Measurements from ENCODE around the gene SNRNP200. TPM values are rescaled to one million over a fixed set of nuclear protein-coding genes. Genes with fewer than 3 reads are reported as not detected.

SNRNP200 gene
- total and polyA plus RNA-seq, 11 donors, result 38.8 to 85.5 (median 66.6) TPM

DNA sequence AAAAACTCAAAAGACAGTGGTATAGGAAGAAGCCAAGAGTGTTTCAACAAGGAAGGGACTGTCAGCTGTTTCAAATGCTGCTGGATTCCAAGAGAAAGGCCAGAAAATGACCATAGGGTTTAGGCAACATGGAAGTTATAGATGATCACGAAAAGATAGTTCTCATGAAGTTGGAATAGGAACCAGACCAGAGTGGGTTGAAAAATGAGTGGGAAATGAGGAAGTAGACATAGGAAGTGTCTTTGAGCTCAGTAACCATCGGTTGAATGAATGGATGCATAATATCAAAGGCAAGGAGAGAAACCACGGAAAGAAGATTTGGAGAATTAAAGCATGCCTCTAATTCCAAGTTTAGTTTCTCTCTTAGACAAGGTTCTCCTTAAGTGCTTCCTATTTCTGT lies 31.5 kb upstream of the SNRNP200 start:
- intact Hi-C loops (cut with DNase I), result loop anchor here in 1 of 10 donors (10.0 kb wide), 1 partner anchor 168 kb away; the partner anchor contains the start of gene NEURL3
- DNase-seq, result no peak
- peaks cover 0 to 28% (median 9%) of the 10 kb centered on the region in 12 donors for H3K4me1 ChIP-seq
- no peaks in the 10 kb centered on the region for H3K9me3 ChIP-seq
- H3K27ac ChIP-seq, result peak overlapping the region in 1 of 12 donors; percentile 96
- no peaks in the 10 kb centered on the region for H3K36me3 ChIP-seq
- peak overlapping the region in 1 of 12 donors; percentile 89 for H3K4me3 ChIP-seq
- no peak for ATAC-seq
- no peaks in the 10 kb centered on the region for H3K27me3 ChIP-seq
- TF ChIP-seq, protein P1, sequence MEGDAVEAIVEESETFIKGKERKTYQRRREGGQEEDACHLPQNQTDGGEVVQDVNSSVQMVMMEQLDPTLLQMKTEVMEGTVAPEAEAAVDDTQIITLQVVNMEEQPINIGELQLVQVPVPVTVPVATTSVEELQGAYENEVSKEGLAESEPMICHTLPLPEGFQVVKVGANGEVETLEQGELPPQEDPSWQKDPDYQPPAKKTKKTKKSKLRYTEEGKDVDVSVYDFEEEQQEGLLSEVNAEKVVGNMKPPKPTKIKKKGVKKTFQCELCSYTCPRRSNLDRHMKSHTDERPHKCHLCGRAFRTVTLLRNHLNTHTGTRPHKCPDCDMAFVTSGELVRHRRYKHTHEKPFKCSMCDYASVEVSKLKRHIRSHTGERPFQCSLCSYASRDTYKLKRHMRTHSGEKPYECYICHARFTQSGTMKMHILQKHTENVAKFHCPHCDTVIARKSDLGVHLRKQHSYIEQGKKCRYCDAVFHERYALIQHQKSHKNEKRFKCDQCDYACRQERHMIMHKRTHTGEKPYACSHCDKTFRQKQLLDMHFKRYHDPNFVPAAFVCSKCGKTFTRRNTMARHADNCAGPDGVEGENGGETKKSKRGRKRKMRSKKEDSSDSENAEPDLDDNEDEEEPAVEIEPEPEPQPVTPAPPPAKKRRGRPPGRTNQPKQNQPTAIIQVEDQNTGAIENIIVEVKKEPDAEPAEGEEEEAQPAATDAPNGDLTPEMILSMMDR (IDR thresholded peaks at IDR 0.05), result no peak
- TF ChIP-seq POLR2A (IDR thresholded peaks at IDR 0.05), result no peak
- 86 to 90% (median 89%) methylated on average over 3 of the region's 3 CpGs for WGBS, 4 donors

DNA sequence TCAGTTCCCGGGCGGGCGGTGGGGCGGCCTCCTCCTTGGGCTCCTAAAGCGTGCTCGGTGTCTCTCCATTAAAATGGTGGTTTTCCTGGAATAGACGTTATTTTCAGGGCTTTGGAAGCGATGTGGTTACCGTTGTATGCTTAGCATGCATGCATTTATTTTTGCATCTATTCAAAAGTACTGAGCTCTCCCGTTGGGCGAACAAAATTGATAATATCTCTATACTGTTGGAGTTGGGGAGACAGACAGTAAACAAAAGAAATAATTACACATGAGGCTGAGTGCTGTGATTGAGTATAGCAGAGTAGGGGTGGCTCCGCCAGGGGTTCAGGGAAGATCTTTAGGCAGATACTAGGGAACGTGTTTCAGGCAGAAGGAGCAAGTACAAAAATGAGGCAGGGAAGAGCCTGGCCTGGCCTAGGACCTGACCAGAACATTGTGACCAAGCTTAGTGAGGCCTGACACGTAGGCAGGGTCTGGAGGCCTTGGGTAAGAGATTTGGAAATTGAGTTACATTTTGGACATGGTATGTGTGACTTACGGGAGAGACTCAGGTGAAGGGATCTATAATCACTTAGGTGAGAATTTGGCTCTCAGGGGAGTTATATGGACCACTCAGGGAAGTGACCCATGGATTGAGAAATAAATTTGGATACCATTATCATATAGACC lies 30.9 kb upstream of the SNRNP200 start:
- peaks cover 0 to 28% (median 10%) of the 10 kb centered on the region in 12 donors for H3K4me1 ChIP-seq
- no peaks in the 10 kb centered on the region for H3K9me3 ChIP-seq
- peak overlapping the region in 8 of 12 donors; percentile 91 to 96 (median 94) for H3K27ac ChIP-seq
- TF ChIP-seq POLR2A (IDR thresholded peaks at IDR 0.05), result no peak
- TF ChIP-seq, protein P1 (IDR thresholded peaks at IDR 0.05), result no peak
- H3K27me3 ChIP-seq, result no peaks in the 10 kb centered on the region
- DNase-seq (no peak), ATAC-seq (no peak)
- 15 to 29% (median 18%) methylated on average over 9 to 15 of the region's 15 CpGs for WGBS, 4 donors
- intact Hi-C loops (cut with DNase I), result loop anchor here in 1 of 10 donors (10.0 kb wide), 1 partner anchor 169 kb away; the partner anchor contains the start of gene NEURL3
- peak overlapping the region in 11 of 12 donors; percentile 59 to 90 (median 79) for H3K4me3 ChIP-seq
- no peaks in the 10 kb centered on the region for H3K36me3 ChIP-seq

DNA sequence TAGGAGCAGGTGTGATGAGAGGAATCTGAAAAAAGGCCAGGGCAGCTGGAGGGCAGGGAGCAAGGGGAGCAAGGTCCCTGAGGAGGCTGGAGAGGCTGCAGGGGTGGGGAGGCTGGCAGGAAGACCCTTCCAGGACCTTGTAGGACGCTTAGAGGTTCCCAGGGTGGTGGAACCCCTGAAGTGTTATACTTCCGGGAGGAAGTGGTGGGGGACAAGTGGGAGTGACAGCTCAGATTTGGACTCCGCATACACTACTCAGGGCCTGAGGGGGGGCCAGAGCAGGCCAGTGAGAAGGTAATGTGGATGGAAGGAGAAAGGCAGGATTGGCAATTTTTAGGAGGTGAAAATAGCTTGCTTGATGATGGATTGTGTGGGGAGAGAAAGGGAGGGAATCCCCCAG lies 28.4 kb upstream of the SNRNP200 start:
- DNase-seq, result no peak
- WGBS, 4 donors, result 66 to 80% (median 75%) methylated on average over 3 of the region's 3 CpGs
- Histone ChIP-seq H3K9me3 (no peaks in the 10 kb centered on the region), H3K4me3 (no peak overlapping the region), H3K27me3 (no peaks in the 10 kb centered on the region), H3K4me1 (peaks cover 0 to 39% (median 17%) of the 10 kb centered on the region in 12 donors), H3K36me3 (no peaks in the 10 kb centered on the region), H3K27ac (no peak overlapping the region)
- no peak for TF ChIP-seq POLR2A (IDR thresholded peaks at IDR 0.05)
- TF ChIP-seq, protein P1 (IDR thresholded peaks at IDR 0.05), result no peak
- no peak for ATAC-seq
- intact Hi-C loops (cut with DNase I), result loop anchor here in 1 of 10 donors (10.0 kb wide), 1 partner anchor 171 kb away; the partner anchor contains the start of gene NEURL3

DNA sequence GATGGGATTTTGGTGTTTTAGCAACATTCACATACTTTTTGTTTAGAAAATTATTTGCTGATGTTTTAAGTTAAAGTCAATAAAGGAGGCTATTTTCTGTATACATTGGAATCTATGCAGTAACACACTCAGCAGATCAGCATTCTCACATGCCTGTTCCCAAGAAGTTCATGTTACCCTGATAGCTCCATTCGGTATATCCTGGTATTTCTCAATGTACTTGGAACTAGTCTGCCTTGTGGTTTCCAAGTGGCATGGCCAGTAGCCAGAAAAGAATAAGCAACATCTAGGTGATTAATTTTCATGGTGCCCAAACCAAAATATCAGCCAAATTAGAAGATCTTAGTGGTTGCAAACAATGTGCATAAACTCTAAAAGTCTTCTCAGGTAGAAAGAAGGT lies 25.1 kb upstream of the SNRNP200 start:
- no peak overlapping the region for H3K4me3 ChIP-seq
- TF ChIP-seq, protein P1 (IDR thresholded peaks at IDR 0.05), result no peak
- no peak for TF ChIP-seq POLR2A (IDR thresholded peaks at IDR 0.05)
- WGBS, 4 donors, result 26 to 39% (median 30%) methylated on average over 1 of the region's 1 CpG
- intact Hi-C loops (cut with DNase I), result loop anchor here in 1 of 10 donors (1.0 to 10.0 kb wide), 2 partner anchors 24 to 174 kb away; partner anchors contain the start of gene NEURL3
- DNase-seq (no peak), ATAC-seq (no peak)
- H3K4me1 ChIP-seq, result peaks cover 0 to 44% (median 20%) of the 10 kb centered on the region in 12 donors
- H3K27me3 ChIP-seq, result peaks cover 0 to 6% (median 0%) of the 10 kb centered on the region in 9 donors
- H3K36me3 ChIP-seq, result peaks cover 0 to 11% (median 0%) of the 10 kb centered on the region in 9 donors
- H3K27ac ChIP-seq, result peak overlapping the region in 6 of 12 donors; percentile 17 to 66 (median 50)
- H3K9me3 ChIP-seq, result no peaks in the 10 kb centered on the region
